ENCODE data around the gene LYPD6.
"Not testable (repeated sequence)": the region's sequence is repeated elsewhere in the genome, so short reads cannot be mapped to it uniquely, and the experiment has no call there.

Gene LYPD6

DNA sequence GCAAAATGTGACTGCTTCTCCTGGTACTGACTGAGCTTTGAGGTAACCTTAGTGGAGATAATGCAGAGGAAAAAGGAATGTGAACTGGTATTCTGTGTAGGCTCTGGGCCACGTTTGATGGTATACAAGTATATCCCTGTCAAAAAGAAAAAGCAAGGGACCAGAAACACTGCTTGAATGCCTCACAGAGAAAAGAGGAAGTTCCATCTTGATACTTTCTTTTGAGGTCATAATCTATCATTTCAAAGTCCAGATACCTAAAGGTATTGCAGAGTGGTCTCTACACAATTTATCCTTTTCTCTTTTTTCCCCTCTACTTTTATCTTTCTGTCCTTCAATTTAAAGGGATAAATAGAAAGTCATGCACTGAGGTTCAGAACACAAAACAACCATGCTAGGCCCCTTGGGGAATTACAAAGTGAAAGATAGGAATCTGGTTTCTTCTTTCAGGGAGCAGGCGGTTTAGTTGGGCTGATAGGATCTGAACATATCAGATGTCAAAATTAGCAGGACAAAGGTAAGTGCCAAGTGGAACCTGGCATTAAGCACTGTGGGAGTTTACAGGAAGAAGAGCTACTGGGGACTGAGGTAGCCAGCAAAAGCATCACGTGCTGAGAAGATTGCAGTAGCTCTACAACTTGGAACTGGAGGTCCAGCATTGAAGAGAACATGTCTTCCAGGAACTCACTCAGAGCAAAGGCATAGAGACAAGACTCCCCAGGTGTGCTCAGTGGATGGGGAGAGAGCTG, 121.2 kb downstream of the LYPD6 start:
- DNase-seq (ENCODE audit: low read depth in 3 of 3) = no peak

- DNase-seq (ENCODE audit: low read depth in 3 of 3) = no peak
Observed at GRCh38 chr2:149456285-149456684, 125.9 kb downstream of the LYPD6 start.

GRCh38 chr2:149458502-149458901, 128.1 kb downstream of the LYPD6 start:
- DNase-seq (ENCODE audit: low read depth in 3 of 3) = no peak

GRCh38 chr2:149463328-149464002, 133.1 kb downstream of the LYPD6 start:
- no peak for DNase-seq (ENCODE audit: low read depth in 3 of 3)

DNA sequence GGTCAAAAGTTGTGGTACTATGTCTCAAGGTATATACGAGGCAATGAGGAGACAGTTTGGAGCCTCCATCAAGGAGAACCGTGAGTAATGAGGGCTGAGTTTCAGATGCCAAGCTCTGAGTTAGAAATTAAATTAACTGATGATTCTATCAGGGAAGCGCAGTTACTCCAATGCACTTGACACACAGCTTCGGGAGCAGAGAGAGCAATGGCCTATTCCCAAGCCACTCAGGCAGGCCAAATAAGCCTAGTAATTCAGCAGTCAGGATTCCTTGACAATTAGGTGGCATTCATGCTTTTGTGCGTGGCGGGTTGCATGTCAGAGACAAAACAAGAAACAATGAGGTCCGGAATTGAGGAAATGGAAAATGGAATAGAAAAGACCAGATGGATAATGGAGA, 134.0 kb downstream of the LYPD6 start:
- no peak for DNase-seq (ENCODE audit: low read depth in 3 of 3)

DNA sequence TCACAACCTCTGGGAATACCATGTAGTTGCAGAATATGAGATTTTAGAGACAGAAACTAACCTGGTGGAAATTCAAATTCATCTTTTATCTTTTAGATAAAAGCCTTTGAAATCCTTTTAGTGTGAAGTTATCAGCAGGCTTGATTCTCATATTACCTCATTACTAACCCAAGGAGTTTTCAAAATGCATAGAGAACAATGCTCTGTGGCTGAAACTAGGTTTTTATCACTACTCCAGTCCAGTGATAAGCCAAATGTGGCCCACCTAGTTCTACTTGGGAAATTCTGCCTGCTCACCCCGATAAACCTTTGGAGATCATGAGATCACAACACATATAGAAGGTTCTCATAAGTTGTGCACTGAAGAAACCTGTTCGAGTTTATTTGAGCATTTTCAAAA, 135.5 kb downstream of the LYPD6 start:
- no peak for DNase-seq (ENCODE audit: low read depth in 3 of 3)

DNA sequence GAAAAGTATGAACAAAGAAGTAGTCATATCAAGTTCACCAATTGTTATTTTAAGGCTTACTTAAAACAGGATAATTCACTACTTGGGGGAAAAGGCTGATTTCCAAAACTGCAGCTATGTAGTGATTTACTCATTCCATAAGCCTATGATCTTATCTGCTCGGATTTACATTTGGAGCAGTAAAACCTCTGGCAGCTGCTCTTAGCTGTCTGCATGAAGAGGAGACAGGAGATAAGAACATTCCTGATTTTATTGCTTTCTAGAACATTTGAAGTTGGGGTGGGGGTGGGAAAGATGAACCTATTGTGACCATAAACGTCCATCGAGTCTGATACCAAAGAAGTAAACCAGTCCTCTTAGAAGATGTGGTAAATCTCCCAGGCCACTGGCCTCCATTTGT, 136.2 kb downstream of the LYPD6 start:
- no peak for DNase-seq (ENCODE audit: low read depth in 3 of 3)

DNA sequence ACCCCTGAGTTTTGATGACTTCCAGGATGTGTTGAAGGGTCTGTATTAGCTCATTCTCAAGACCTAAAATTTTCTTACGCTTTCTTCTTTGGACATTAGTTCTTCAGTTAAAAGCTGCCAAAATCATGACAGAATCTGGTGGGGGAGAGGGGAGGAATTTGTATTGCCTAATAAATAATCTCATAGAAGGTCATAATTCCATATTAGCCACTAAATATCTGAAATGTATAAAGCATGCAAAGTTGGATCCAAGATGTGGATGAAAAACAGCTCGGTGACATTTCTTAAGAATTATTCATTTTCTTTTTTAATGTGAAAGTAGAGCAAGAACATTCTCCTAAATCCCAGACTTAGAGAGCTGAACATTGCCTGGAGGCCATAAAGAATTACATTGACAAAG, 137.0 kb downstream of the LYPD6 start:
- no peak for DNase-seq (ENCODE audit: low read depth in 3 of 3)

GRCh38 chr2:149468636-149469035, 138.2 kb downstream of the LYPD6 start:
- no peak for DNase-seq (ENCODE audit: low read depth in 3 of 3)

- no peak for DNase-seq (ENCODE audit: low read depth in 3 of 3)
Observed at GRCh38 chr2:149470046-149470445, 139.7 kb downstream of the LYPD6 start.

GRCh38 chr2:149472413-149472812, 142.0 kb downstream of the LYPD6 start:
- DNase-seq (ENCODE audit: low read depth in 3 of 3) = no peak

DNA sequence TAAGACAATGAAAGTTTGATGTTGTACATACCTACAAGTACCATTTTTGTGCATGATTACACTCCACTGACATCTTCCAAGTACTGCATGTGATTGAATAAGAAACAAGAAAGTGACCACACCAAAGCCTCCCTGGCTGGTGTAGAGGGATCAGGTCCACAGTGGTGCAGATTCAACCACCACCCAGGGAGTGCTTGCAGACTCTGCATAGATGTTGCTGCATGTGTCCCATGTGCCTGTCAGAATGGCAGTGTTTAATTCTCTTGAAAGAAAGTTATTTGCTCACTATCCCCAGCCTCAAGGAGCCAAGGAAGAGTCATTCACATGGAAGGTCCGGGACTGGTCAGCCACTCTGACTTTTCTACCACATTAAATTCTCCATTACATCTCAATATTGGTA, 142.7 kb downstream of the LYPD6 start:
- DNase-seq (ENCODE audit: low read depth in 3 of 3) = no peak

GRCh38 chr2:149473521-149473920, 143.1 kb downstream of the LYPD6 start:
- no peak for DNase-seq (ENCODE audit: low read depth in 3 of 3)

GRCh38 chr2:149483004-149483605, 152.7 kb downstream of the LYPD6 start:
- DNase-seq (ENCODE audit: low read depth in 3 of 3) = no peak

DNA sequence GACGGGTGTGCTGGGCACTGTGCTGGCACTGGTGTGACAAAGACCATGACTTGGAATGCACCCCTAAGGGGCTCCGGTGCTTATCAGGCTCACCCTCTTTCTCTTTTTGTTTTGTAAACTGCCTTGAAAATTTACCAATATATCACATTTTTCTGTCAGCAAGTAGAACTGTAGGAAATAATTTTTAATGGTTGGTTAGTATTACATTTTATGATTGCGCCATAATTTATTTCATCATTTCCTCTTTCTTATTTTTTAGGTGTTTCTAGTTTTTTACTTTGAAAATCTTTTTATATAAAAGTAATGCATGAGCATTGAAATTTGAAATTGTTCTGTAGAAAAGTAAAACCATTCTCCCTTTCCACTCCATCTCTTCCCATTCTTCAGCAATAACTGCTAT, 156.3 kb downstream of the LYPD6 start:
- DNase-seq (ENCODE audit: low read depth in 3 of 3) = no peak

DNA sequence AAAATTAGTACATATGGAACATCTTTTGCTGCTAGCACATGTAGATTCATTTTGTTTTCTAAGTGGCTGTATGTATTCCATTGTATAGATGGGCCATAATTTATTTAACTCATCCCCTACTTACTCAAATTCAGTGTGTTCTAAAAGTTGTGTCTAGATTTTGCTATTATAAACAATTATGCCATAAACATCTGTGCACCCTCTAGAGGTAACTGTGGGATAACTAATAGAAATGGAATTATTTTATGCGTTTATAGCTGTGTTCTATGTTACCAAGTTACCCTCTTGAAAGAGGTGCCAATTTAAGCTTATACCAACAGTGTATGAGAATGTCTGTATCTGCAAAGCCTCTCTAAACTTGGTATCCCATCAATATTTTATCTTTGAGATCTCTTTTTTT, 156.8 kb downstream of the LYPD6 start:
- DNase-seq (ENCODE audit: low read depth in 3 of 3) = no peak

DNA sequence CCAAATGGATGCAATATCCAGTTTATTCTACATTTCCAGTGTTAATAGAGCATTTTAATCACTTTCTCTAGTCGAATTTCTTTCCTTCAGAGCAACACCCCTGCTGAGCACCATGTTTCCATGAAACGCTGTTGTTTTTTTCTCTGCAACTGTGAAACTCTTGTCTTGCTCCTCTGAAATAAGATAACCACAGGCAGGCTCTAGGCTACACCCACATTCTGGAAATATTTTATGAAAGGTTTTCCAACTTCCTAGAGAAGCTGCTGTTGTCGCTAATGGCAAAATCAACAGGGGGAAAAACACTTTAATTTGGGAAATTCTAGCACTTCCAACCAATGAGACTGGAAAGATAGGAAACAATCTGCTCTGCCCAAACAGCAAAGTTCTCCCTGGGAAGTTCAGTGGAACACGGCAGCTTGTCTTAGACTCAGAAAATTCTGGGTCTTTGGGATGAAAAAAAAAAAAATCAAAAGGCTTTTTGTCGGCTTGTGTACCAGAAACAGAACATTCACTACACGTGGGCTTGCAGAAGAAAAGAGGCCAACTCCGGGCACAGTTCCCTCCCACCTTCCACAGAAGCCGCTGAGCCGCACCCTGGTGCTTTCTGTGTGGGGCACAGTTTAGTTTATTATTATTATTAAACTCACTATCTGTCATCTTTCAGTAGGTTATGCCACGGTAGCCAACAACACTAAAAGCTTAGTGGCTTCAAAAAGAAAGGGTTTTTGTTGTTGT, 158.5 kb downstream of the LYPD6 start:
- DNase-seq (ENCODE audit: low read depth in 3 of 3) = no peak

- DNase-seq (ENCODE audit: low read depth in 3 of 3) = no peak
Observed at GRCh38 chr2:149489452-149489851, 159.1 kb downstream of the LYPD6 start.

DNA sequence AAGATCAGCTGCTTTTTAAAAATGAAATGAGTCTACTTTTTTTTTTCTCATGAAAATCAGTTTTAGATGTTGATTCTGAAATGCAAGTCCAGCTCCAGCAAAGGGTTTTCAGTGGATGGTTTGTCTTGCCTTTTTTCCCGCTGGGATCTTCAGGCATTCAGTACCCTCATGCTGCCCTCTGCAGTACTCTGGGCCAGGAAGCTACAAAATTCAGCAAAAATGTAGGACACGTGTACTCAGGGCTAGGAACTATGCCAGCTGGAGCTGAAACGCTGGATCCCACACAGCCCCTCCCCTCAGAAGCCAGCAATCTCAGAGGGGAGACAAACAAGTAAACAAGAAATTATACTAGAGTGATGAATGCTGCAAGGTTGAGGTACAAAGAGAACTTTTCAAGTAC, 159.9 kb downstream of the LYPD6 start:
- no peak for DNase-seq (ENCODE audit: low read depth in 3 of 3)

GRCh38 chr2:149492923-149493322, 162.5 kb downstream of the LYPD6 start:
- no peak for DNase-seq (ENCODE audit: low read depth in 3 of 3)

- DNase-seq (ENCODE audit: low read depth in 3 of 3) = not testable (repeated sequence)
Observed at GRCh38 chr2:149499204-149499603, 168.8 kb downstream of the LYPD6 start.

DNA sequence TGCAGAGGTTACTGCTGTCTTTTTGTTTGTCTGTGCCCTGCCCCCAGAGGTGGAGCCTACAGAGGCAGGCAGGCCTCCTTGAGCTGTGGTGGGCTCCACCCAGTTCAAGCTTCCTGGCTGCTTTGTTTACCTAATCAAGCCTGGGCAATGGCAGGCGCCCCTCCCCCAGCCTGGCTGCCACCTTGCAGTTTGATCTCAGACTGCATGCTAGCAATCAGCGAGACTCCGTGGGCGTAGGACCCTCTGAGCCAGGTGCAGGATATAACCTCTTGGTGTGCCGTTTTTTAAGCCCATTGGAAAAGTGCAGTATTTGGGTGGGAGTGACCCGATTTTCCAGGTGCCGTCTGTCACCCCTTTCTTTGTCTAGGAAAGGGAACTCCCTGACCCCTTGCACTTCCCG, 176.4 kb downstream of the LYPD6 start:
- not testable (repeated sequence) for DNase-seq (ENCODE audit: low read depth in 3 of 3)
